Upper lobe of left lung (tissue), 6 donors: Measurements from ENCODE around the gene PDGFRB. TPM values are rescaled to one million over a fixed set of nuclear protein-coding genes. Genes with fewer than 3 reads are reported as not detected.

Source experiments
- ATAC-seq, 2 donors: fragments of 200-7000 bp; cut with Tn5 transposase; one replicate each; pipeline ENCODE4 v1.9.1; 2022; ENCODE audit warnings: mild to moderate bottlenecking in 2 of 2, moderate library complexity in 2 of 2; ENCODE audit not compliant: low FRiP score in 2 of 2
- DNase-seq, 2 donors: peaks; one replicate each; pipeline ENCODE4 v3.0.0-alpha.2; 2019 to 2020
- H3K27ac ChIP-seq, 4 donors: fragments of 200-600 bp; sonication (generic); one replicate each; pipeline ENCODE4 v1.5.1; 2016 to 2019
- H3K27me3 ChIP-seq, 4 donors: fragments of 200-600 bp; sonication (generic); one replicate each; pipeline ENCODE4 v1.5.1; 2017 to 2019
- H3K36me3 ChIP-seq, 4 donors: fragments of 200-600 bp; sonication (generic); one replicate each; pipeline ENCODE4 v1.5.1; 2016 to 2019
- H3K4me1 ChIP-seq, 4 donors: fragments of 200-600 bp; sonication (generic); one replicate each; pipeline ENCODE4 v1.5.1; 2018 to 2019
- H3K4me3 ChIP-seq, 4 donors: fragments of 200-600 bp; sonication (generic); one replicate each; pipeline ENCODE4 v1.5.1; 2017 to 2019; ENCODE audit warnings: mild to moderate bottlenecking in 2 of 4, moderate library complexity in 1 of 4
- H3K9me3 ChIP-seq, 4 donors: fragments of 200-600 bp; sonication (generic); one replicate each; pipeline ENCODE4 v1.5.1; 2018 to 2019
- EP300 ChIP-seq, 4 donors: sonication (generic); formaldehyde crosslinking; IDR thresholded peaks; one replicate each; pipeline ENCODE4 v1.5.1; 2017; ENCODE audit warnings: antibody characterized with exemption in 4 of 4, control low read depth in 2 of 4
- POLR2A ChIP-seq, 4 donors: fragments of 450-650 bp; IDR thresholded peaks; one replicate each; pipeline ENCODE4 v1.5.1; 2016 to 2017; ENCODE audit warnings: antibody characterized with exemption in 4 of 4, mild to moderate bottlenecking in 2 of 4
- POLR2AphosphoS5 ChIP-seq, 2 donors: sonication (generic); formaldehyde crosslinking; IDR thresholded peaks; one replicate each; pipeline ENCODE4 v1.5.1; 2017; ENCODE audit warnings: antibody characterized with exemption in 2 of 2
- WGBS, 2 donors: methylation state at CpG; one replicate each; pipeline ENCODE4 v1.1.5; 2017 to 2018; 5-methylcytosine and 5-hydroxymethylcytosine counted together
- total RNA-seq, 6 donors: library from RNA; depleted of rRNA in 4 of 6; stranded (reverse); fragments of >200 nt in 4 of 6; gene quantifications; one replicate each; pipeline versions ENCODE4 v1.1.0 to v1.2.1, GENCODE V29; 2016 to 2021
- TF ChIP-seq, protein P1 (sequence below), 6 experiments: fragments of 450-650 bp in 4 of 6; fragments of 200-600 bp in 2 of 6; sonication (generic) in 2 of 6; IDR thresholded peaks; one replicate each; pipeline ENCODE4 v1.5.1; 2016 to 2019; ENCODE audit warnings: antibody characterized with exemption in 6 of 6
- donor health status: DM: no; HTN: no; CAD: no; lungs with moderate emphysema.
- donor health status: DM: no; HTN: yes; CAD: no; lungs with severe emphysema.

The PDGFRB gene
- 100 to 1,000 TPM in 2 of 6 donors, 10 to 100 TPM in 4; 26.6 to 155 (median 81.5) TPM for total RNA-seq

DNA sequence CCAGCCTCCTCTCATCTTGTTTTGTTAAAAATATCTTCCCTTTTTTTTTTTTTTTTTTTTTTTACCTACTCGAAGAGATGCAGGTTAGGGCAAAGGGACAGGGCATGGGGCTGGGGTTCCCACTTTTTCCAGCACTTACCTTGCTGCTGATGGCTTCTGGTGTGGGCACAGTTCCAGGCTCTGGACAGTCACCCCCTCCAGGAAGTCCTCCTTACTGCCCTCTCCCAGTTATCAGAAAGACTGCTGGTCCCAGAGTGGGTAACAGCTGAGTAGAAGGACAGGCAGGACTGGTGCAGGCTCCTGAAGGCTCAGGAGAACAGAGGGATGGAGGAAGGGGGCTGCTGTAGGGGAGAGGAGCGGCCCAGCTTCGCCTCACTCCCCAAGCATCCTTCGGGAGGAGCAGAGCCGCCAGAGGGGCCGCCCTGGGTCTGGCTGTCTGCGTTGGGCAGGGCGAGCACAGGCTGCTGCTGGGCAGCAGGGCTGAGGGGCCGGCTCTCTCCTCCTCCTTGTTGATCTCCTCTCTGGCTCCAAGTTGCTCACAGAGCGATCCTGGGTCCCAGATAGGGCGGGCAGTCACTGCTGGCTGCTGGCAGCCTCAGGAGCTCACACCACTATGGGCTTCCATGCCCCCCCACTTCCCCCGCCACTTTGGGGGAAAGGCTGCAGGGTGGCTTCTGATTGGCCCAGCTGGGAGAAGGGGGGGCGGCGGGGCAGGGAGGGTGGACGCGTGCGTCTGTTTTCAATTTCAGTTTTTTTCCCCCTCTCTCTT is at the start of gene PDGFRB:
Gene PDGFRB, minus strand, starts transcription at position 588 of the 769 bp plus-strand sequence. CDS start 18,798 bp downstream, outside the sequence.
- peaks cover 8 to 12% (median 10%) of the 10 kb centered on the region in 4 donors for H3K4me1 ChIP-seq
- ATAC-seq (peak; percentile 68 to 88), DNase-seq (peak; percentile 58 to 86)
- peak within 1 kb of the TSS; percentile 52 to 91 (median 84) for H3K27ac ChIP-seq
- no peaks in the 10 kb centered on the region for H3K27me3 ChIP-seq
- no peaks in the 10 kb centered on the region for H3K36me3 ChIP-seq
- H3K9me3 ChIP-seq = no peaks in the 10 kb centered on the region
- peak within 1 kb of the TSS; percentile 7 to 51 (median 38) for H3K4me3 ChIP-seq
- TF ChIP-seq, protein P1, sequence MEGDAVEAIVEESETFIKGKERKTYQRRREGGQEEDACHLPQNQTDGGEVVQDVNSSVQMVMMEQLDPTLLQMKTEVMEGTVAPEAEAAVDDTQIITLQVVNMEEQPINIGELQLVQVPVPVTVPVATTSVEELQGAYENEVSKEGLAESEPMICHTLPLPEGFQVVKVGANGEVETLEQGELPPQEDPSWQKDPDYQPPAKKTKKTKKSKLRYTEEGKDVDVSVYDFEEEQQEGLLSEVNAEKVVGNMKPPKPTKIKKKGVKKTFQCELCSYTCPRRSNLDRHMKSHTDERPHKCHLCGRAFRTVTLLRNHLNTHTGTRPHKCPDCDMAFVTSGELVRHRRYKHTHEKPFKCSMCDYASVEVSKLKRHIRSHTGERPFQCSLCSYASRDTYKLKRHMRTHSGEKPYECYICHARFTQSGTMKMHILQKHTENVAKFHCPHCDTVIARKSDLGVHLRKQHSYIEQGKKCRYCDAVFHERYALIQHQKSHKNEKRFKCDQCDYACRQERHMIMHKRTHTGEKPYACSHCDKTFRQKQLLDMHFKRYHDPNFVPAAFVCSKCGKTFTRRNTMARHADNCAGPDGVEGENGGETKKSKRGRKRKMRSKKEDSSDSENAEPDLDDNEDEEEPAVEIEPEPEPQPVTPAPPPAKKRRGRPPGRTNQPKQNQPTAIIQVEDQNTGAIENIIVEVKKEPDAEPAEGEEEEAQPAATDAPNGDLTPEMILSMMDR (IDR thresholded peaks at IDR 0.05) = no peak
- no peak for TF ChIP-seq EP300 (IDR thresholded peaks at IDR 0.05)
- peak in 3 of 4 donors; percentile 32 to 74 (median 64) for TF ChIP-seq POLR2A (IDR thresholded peaks at IDR 0.05)
- TF ChIP-seq POLR2AphosphoS5 (IDR thresholded peaks at IDR 0.05) = peak; percentile 49 to 75
- WGBS, 2 donors = 9 to 11% methylated on average over 11 to 17 of the region's 17 CpGs

- H3K27me3 ChIP-seq = no peaks in the 10 kb centered on the region
- DNase-seq (peak in 1 of 2 donors; percentile 40), ATAC-seq (no peak)
- 86 to 89% methylated on average over 5 to 13 of the region's 13 CpGs for WGBS, 2 donors
- H3K4me1 ChIP-seq = peaks cover 0 to 7% (median 3%) of the 10 kb centered on the region in 4 donors
- H3K9me3 ChIP-seq = no peaks in the 10 kb centered on the region
- H3K4me3 ChIP-seq = no peak overlapping the region
- H3K36me3 ChIP-seq = no peaks in the 10 kb centered on the region
- H3K27ac ChIP-seq = no peak overlapping the region
- TF ChIP-seq POLR2AphosphoS5 (IDR thresholded peaks at IDR 0.05) (no peak), POLR2A (IDR thresholded peaks at IDR 0.05) (no peak), EP300 (IDR thresholded peaks at IDR 0.05) (no peak)
- TF ChIP-seq, protein P1 (IDR thresholded peaks at IDR 0.05) = no peak
Measured at GRCh38 chr5:150204590-150204960, 48.9 kb upstream of the PDGFRB start.

DNA sequence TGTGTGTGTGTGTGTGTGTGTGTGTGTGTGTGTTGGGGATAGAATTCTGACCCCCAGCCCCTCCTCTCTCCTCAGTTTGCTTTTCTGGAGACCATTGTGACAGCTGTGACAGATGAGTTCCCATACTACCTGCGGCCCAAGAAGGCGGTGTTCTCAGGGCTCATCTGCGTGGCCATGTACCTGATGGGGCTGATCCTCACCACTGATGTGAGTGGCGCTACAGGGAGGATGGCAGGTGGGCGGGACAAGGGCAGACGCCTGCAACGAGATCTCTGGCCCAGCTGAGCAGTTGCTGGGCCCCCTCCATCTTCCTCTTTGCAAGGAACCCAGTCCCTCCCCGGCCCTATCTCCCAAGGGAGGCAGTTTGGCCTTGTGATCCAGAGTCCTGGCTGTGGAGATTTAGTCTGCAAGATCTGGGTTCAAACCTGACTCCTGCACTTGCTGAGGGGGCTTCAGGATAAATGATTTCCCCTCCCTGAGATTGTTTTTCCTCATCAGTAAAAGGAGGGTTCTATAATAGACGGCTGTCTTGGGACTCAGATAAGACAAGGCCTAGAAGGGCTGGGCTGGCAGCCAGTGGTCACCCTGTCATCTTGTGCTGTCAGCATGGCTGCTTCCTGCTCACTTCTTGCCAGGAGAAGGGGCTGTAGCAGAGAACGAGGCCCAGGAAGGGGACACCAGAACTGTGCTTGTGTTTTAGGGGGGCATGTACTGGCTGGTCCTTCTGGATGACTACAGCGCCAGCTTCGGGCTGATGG is 48.4 kb upstream of the PDGFRB start:
- Histone ChIP-seq H3K27ac (no peak overlapping the region), H3K4me3 (no peak overlapping the region), H3K36me3 (no peaks in the 10 kb centered on the region), H3K4me1 (peaks cover 0 to 3% (median 1%) of the 10 kb centered on the region in 4 donors), H3K27me3 (no peaks in the 10 kb centered on the region), H3K9me3 (no peaks in the 10 kb centered on the region)
- ATAC-seq = no peak
- 77 to 81% methylated on average over 8 to 12 of the region's 12 CpGs for WGBS, 2 donors
- no peak for DNase-seq
- no peak for TF ChIP-seq POLR2AphosphoS5 (IDR thresholded peaks at IDR 0.05)
- TF ChIP-seq, protein P1 (IDR thresholded peaks at IDR 0.05) = no peak
- TF ChIP-seq EP300 (IDR thresholded peaks at IDR 0.05) = no peak
- no peak for TF ChIP-seq POLR2A (IDR thresholded peaks at IDR 0.05)

- Histone ChIP-seq H3K27ac (no peak overlapping the region), H3K4me3 (no peak overlapping the region), H3K36me3 (no peaks in the 10 kb centered on the region), H3K9me3 (no peaks in the 10 kb centered on the region), H3K27me3 (no peaks in the 10 kb centered on the region), H3K4me1 (no peaks in the 10 kb centered on the region)
- 95% methylated on average over 6 to 10 of the region's 10 CpGs for WGBS, 2 donors
- ATAC-seq (no peak), DNase-seq (peak in 1 of 2 donors; percentile 45)
- TF ChIP-seq, protein P1 (IDR thresholded peaks at IDR 0.05) = no peak
- no peak for TF ChIP-seq POLR2A (IDR thresholded peaks at IDR 0.05)
- no peak for TF ChIP-seq EP300 (IDR thresholded peaks at IDR 0.05)
- TF ChIP-seq POLR2AphosphoS5 (IDR thresholded peaks at IDR 0.05) = no peak
Measured at GRCh38 chr5:150202501-150202900, 46.9 kb upstream of the PDGFRB start.
